Measurements from ENCODE around the gene TEC.

DNA sequence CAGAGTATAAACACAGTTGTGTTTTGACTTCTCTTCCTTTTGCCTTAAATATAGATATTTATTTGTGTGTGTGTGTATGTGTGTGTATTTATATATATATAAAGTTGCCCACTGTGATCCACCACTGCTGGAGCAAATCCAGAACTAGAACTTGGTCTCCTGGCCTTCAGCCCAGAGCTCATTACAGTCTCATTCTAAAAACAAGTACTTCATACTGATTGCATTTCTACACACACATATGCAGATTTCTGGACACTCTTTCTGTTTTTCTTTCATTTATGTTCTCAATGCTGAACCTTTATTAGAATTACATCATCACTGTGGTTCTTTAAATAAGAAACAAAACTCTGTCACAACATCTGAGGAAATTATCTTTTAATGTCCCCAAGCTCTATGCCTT, 136.0 kb downstream of the TEC start:
- TF ChIP-seq, protein P1, sequence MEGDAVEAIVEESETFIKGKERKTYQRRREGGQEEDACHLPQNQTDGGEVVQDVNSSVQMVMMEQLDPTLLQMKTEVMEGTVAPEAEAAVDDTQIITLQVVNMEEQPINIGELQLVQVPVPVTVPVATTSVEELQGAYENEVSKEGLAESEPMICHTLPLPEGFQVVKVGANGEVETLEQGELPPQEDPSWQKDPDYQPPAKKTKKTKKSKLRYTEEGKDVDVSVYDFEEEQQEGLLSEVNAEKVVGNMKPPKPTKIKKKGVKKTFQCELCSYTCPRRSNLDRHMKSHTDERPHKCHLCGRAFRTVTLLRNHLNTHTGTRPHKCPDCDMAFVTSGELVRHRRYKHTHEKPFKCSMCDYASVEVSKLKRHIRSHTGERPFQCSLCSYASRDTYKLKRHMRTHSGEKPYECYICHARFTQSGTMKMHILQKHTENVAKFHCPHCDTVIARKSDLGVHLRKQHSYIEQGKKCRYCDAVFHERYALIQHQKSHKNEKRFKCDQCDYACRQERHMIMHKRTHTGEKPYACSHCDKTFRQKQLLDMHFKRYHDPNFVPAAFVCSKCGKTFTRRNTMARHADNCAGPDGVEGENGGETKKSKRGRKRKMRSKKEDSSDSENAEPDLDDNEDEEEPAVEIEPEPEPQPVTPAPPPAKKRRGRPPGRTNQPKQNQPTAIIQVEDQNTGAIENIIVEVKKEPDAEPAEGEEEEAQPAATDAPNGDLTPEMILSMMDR (conservative IDR thresholded peaks at IDR 0.05; ENCODE audit: low read depth in 2 of 2), result no peak
- TF ChIP-seq CREB1 (CRISPR knock-in tag; IDR thresholded peaks at IDR 0.05; ENCODE audit: low read depth), result no peak
- TF ChIP-seq POLR2AphosphoS5 (IDR thresholded peaks at IDR 0.05; ENCODE audit: low read depth), result no peak
- no peak for TF ChIP-seq EZH2phosphoT487 (IDR thresholded peaks at IDR 0.05; ENCODE audit: unreplicated experiment)
